ENCODE data around the gene THADA.

Gene THADA

GRCh38 chr2:43383533-43383932 is 212.3 kb downstream of the THADA start:
- no peak for DNase-seq

GRCh38 chr2:43379494-43379893 is 216.3 kb downstream of the THADA start:
- DNase-seq = no peak

GRCh38 chr2:43377327-43377726 is 218.5 kb downstream of the THADA start:
- no peak for DNase-seq

GRCh38 chr2:43376523-43377198 is 219.2 kb downstream of the THADA start:
- DNase-seq = no peak

- DNase-seq = no peak
Observed at GRCh38 chr2:43375746-43376522, 219.9 kb downstream of the THADA start.

GRCh38 chr2:43372416-43373081 is 223.3 kb downstream of the THADA start:
- no peak for DNase-seq

- DNase-seq = no peak
Observed at GRCh38 chr2:43370705-43371104, 225.1 kb downstream of the THADA start.

GRCh38 chr2:43370146-43370545 is 225.7 kb downstream of the THADA start:
- DNase-seq = no peak

- DNase-seq = no peak
Observed at GRCh38 chr2:43368483-43369385, 227.1 kb downstream of the THADA start.

- DNase-seq = no peak
Observed at GRCh38 chr2:43367012-43367782, 228.6 kb downstream of the THADA start.

GRCh38 chr2:43363120-43363519 is 232.7 kb downstream of the THADA start:
- DNase-seq = no peak

- no peak for DNase-seq
Observed at GRCh38 chr2:43361286-43361685, 234.6 kb downstream of the THADA start.

- DNase-seq = no peak
Observed at GRCh38 chr2:43360137-43360536, 235.7 kb downstream of the THADA start.

GRCh38 chr2:43358410-43359201 is 237.2 kb downstream of the THADA start:
- DNase-seq = no peak

- DNase-seq = no peak
Observed at GRCh38 chr2:43356774-43357173, 239.1 kb downstream of the THADA start.

GRCh38 chr2:43355399-43355798 is 240.4 kb downstream of the THADA start:
- no peak for DNase-seq

GRCh38 chr2:43349904-43350303 is 245.9 kb downstream of the THADA start:
- no peak for DNase-seq

GRCh38 chr2:43348908-43349661 is 246.8 kb downstream of the THADA start:
- DNase-seq = no peak

GRCh38 chr2:43347746-43348145 is 248.1 kb downstream of the THADA start:
- no peak for DNase-seq

Measured in GDM1 (cell line).